MCF 10A (cell line): Measurements from ENCODE around the gene MYOT. TPM values are rescaled to one million over a fixed set of nuclear protein-coding genes. Genes with fewer than 3 reads are reported as not detected.

ENCODE experiments used
- BruUV-seq: library from RNA; stranded (reverse); fragments of 400-500 nt; replicated peaks from 2 replicates; lab custom pipeline; 2021; lab: Mats Ljungman, UMichigan
- CTCF ChIA-PET: fragments of 300-600 bp; sonication (Branson Sonifier 250); formaldehyde crosslinking; extraction: SDS; loops from one replicate; lab custom pipeline; 2021; ENCODE audit warnings: antibody characterized with exemption, inconsistent platforms; lab: Yijun Ruan, JAX
- POLR2A ChIA-PET: fragments of 300-600, 350-650 bp; sonication (Branson Sonifier 250); formaldehyde crosslinking; extraction: SDS; loops from one replicate; lab custom pipeline; 2020; ENCODE audit warnings: antibody characterized with exemption, inconsistent platforms; lab: Yijun Ruan, JAX
- DNase-seq: peaks from one replicate; pipeline ENCODE4 v3.0.0-alpha.2; 2018; ENCODE audit not compliant: unreplicated experiment
- H3K27ac Mint-ChIP-seq: one replicate; pipeline ENCODE4 v1.8.0; 2022; ENCODE audit warnings: mild to moderate bottlenecking, low read depth, mixed read lengths; ENCODE audit not compliant: unreplicated experiment
- H3K27me3 Mint-ChIP-seq: one replicate; pipeline ENCODE4 v1.8.0; 2022; ENCODE audit warnings: mixed read lengths; ENCODE audit not compliant: insufficient read depth, unreplicated experiment
- H3K36me3 Mint-ChIP-seq: one replicate; pipeline ENCODE4 v1.8.0; 2022; ENCODE audit warnings: mild to moderate bottlenecking, moderate library complexity, mixed read lengths; ENCODE audit not compliant: insufficient read depth, unreplicated experiment
- H3K4me1 Mint-ChIP-seq: one replicate; pipeline ENCODE4 v1.8.0; 2022; ENCODE audit warnings: mixed read lengths; ENCODE audit not compliant: insufficient read depth, unreplicated experiment
- H3K4me3 Mint-ChIP-seq: one replicate; pipeline ENCODE4 v1.8.0; 2022; ENCODE audit warnings: mild to moderate bottlenecking, moderate library complexity, mixed read lengths; ENCODE audit not compliant: unreplicated experiment
- H3K9me3 Mint-ChIP-seq: one replicate; pipeline ENCODE4 v1.8.0; 2022; ENCODE audit warnings: mixed read lengths; ENCODE audit not compliant: unreplicated experiment
- intact Hi-C: fragments of 100-400 bp; cut with micrococcal nuclease; formaldehyde crosslinking; loops from 2 replicates; pipeline ENCODE4 v1.14.1; 2022
- total RNA-seq: library from RNA; stranded (reverse); gene quantifications from 2 replicates; pipeline ENCODE4 v1.2.3, GENCODE V29; 2022
- TF ChIP-seq, protein P1 (sequence below): fragments of 200-600 bp; IDR thresholded peaks from one replicate; pipeline ENCODE4 v1.8.0; 2022; ENCODE audit warnings: antibody characterized with exemption, mild to moderate bottlenecking; ENCODE audit not compliant: unreplicated experiment

Gene MYOT
- total RNA-seq, 1 experiment from 2014 or later = not detected

DNA sequence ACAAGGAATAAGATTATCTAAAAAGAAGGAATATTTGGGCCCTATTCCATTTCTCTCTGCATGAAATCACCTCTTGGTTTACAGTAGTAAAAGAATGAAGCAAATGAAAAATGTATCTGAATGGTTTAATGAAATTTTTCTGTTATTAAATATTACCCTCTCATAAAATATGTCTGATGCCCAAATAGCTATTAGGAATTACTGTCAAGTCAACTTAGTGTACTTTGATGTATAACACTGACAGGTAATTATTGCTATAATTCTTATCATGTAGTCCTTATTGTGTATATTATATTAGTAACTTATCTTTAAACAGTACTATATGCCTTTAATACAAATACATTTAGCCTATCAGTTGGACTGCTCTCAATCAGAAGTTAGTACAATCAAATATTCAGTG is 8.4 kb downstream of the MYOT start:
- Mint-ChIP-seq H3K9me3 (no peaks in the 10 kb centered on the region), H3K27ac (no peak overlapping the region), H3K4me3 (no peak overlapping the region), H3K27me3 (no peaks in the 10 kb centered on the region), H3K4me1 (no peaks in the 10 kb centered on the region), H3K36me3 (no peaks in the 10 kb centered on the region)
- TF ChIP-seq, protein P1, sequence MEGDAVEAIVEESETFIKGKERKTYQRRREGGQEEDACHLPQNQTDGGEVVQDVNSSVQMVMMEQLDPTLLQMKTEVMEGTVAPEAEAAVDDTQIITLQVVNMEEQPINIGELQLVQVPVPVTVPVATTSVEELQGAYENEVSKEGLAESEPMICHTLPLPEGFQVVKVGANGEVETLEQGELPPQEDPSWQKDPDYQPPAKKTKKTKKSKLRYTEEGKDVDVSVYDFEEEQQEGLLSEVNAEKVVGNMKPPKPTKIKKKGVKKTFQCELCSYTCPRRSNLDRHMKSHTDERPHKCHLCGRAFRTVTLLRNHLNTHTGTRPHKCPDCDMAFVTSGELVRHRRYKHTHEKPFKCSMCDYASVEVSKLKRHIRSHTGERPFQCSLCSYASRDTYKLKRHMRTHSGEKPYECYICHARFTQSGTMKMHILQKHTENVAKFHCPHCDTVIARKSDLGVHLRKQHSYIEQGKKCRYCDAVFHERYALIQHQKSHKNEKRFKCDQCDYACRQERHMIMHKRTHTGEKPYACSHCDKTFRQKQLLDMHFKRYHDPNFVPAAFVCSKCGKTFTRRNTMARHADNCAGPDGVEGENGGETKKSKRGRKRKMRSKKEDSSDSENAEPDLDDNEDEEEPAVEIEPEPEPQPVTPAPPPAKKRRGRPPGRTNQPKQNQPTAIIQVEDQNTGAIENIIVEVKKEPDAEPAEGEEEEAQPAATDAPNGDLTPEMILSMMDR = no peak
- intact Hi-C loops = no loop called here
- POLR2A ChIA-PET = interaction anchor here (0.7 to 1.6 kb wide), 3 partner anchors 11 to 253 kb away, joined by 3 to 10 read pairs (median 3); no protein-coding TSS in a partner anchor
- DNase-seq = no peak
- no TSS peak for BruUV-seq
- CTCF ChIA-PET = interaction anchor here (0.8 to 1.2 kb wide), 2 partner anchors 13 to 20 kb away, joined by 3 read pairs; partner anchors contain the start of gene PKD2L2

DNA sequence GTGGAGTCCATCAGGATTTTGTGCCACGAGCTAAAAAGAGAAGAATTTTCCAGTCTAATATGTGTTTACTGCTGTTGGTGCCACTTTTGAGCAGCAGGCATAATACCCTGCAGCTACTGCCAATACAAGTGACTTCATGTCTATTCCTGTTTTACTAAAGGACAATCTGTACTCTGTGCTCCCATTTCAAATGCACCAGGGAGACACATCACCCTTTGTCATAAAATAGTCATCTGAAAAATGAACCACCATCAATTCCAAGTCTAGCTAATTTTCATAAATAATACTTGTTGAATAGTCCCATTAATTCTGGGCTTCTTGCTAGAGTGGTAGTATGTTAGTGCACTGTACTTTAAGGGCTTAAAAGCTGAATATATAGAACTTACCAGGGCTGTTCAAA is 12.7 kb downstream of the MYOT start:
- CTCF ChIA-PET = interaction anchor here (0.6 to 1.9 kb wide), 5 partner anchors 10 to 1984 kb away, joined by 3 to 4 read pairs (median 4); no protein-coding TSS in a partner anchor
- Mint-ChIP-seq H3K27ac (no peak overlapping the region), H3K9me3 (no peaks in the 10 kb centered on the region), H3K36me3 (no peaks in the 10 kb centered on the region), H3K4me3 (no peak overlapping the region), H3K4me1 (peaks cover 4% of the 10 kb centered on the region), H3K27me3 (no peaks in the 10 kb centered on the region)
- TF ChIP-seq, protein P1 = no peak
- POLR2A ChIA-PET = interaction anchor here (0.6 to 1.6 kb wide), 8 partner anchors 10 to 51 kb away, joined by 3 to 6 read pairs (median 4); partner anchors contain the start of genes MYOT and PKD2L2
- intact Hi-C loops = no loop called here
- no peak for DNase-seq
- BruUV-seq = no TSS peak

DNA sequence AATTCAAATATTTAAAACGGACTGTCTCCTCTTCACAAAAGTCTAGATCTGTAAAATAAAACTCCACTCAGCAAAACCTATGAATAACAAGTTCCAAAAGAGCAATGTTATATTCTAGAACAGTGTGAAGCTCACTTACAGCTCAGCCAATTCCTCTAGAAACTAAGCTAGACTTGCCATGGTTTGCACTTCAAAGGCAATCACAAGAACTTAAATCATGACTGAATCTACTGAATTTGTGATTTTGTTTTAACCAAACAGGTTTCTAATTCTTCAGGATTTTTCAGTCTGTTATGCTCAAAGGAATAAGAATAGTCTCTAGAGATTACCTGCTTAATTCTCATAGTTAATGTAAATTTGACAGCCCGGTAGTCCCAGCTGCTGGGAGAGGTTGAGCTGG is 20.2 kb downstream of the MYOT start:
- DNase-seq = no peak
- TF ChIP-seq, protein P1 = no peak
- Mint-ChIP-seq H3K27me3 (no peaks in the 10 kb centered on the region), H3K4me1 (peaks cover 4% of the 10 kb centered on the region), H3K4me3 (no peak overlapping the region), H3K27ac (no peak overlapping the region), H3K36me3 (no peaks in the 10 kb centered on the region), H3K9me3 (no peaks in the 10 kb centered on the region)
- ChIA-PET POLR2A (interaction anchor here (0.7 to 1.7 kb wide), 4 partner anchors 10 to 80 kb away, joined by 3 to 10 read pairs (median 4); no protein-coding TSS in a partner anchor), CTCF (no interaction called here)
- BruUV-seq = no TSS peak
- intact Hi-C loops = no loop called here

DNA sequence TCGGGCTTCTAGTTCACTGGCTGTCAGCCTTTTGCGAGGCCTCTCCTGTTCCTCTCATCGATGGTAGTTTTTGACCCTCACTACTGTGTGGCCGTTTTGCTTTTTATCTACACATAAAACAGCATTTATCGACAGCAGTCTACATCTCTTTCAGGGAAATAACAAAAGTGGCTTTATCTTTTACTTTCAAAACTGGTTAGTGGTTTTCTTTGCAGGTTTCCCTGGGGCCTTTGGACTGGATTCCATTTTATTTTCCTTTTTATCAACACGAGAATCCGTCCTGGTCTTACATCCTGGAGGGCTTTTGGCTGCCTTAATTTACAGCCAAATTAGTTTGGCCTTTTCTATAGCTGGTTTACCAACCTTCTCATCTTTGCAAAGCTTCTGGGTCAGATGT is 20.8 kb downstream of the MYOT start:
- BruUV-seq = no TSS peak
- ChIA-PET CTCF (interaction anchor here (0.6 to 1.1 kb wide), 3 partner anchors 12 to 110 kb away, joined by 3 read pairs; no protein-coding TSS in a partner anchor), POLR2A (interaction anchor here (0.7 to 1.0 kb wide), 2 partner anchors 9 to 79 kb away, joined by 3 read pairs; no protein-coding TSS in a partner anchor)
- no peaks in the 10 kb centered on the region for H3K9me3 Mint-ChIP-seq
- H3K4me1 Mint-ChIP-seq = peaks cover under 1% of the 10 kb centered on the region
- no peak overlapping the region for H3K27ac Mint-ChIP-seq
- TF ChIP-seq, protein P1 = no peak
- no peaks in the 10 kb centered on the region for H3K27me3 Mint-ChIP-seq
- H3K36me3 Mint-ChIP-seq = no peaks in the 10 kb centered on the region
- DNase-seq = no peak
- intact Hi-C loops = no loop called here
- H3K4me3 Mint-ChIP-seq = no peak overlapping the region
